Sigmoid colon (tissue), 3 donors: ENCODE data around the gene PET117.

ENCODE experiments used
- CTCF ChIP-seq, 4 experiments: fragments of 450-650 bp in 3 of 4; fragments of 200-600 bp in 1 of 4; IDR thresholded peaks; one replicate each; pipeline ENCODE4 v1.5.1; 2016 to 2019; ENCODE audit warnings: antibody characterized with exemption in 4 of 4, mild to moderate bottlenecking in 3 of 4, moderate library complexity in 2 of 4
- POLR2A ChIP-seq, 2 donors: fragments of 450-650 bp; IDR thresholded peaks; one replicate each; pipeline ENCODE4 v1.6.1; 2016; ENCODE audit warnings: antibody characterized with exemption in 2 of 2, mild to moderate bottlenecking in 2 of 2, moderate library complexity in 2 of 2

- TF ChIP-seq POLR2A (IDR thresholded peaks at IDR 0.05) (no peak), CTCF (IDR thresholded peaks at IDR 0.05) (no peak)
Measured at GRCh38 chr20:18101125-18101810, 36.4 kb upstream of the PET117 start.
